Left ventricle myocardium inferior (tissue), 1 donor: ENCODE data around the gene FAU. TPM values are rescaled to one million over a fixed set of nuclear protein-coding genes. Genes with fewer than 3 reads are reported as not detected.
A peak's percentile ranks its signal among the peaks of the same experiment; 100 is the strongest.

ENCODE experiments used
- DNase-seq: peaks from one replicate; pipeline ENCODE4 v3.0.0-alpha.2; 2020
- H3K27ac ChIP-seq: fragments of 200-600 bp; replicated peaks from 2 replicates; pipeline ENCODE4 v1.8.0; 2021
- H3K27me3 ChIP-seq: fragments of 200-600 bp; 2 replicates; pipeline ENCODE4 v1.8.0; 2021; ENCODE audit warnings: low read depth
- H3K36me3 ChIP-seq: fragments of 200-600 bp; 2 replicates; pipeline ENCODE4 v1.8.0; 2021
- H3K4me1 ChIP-seq: fragments of 200-600 bp; 2 replicates; pipeline ENCODE4 v1.8.0; 2021
- H3K4me3 ChIP-seq: fragments of 200-600 bp; 2 replicates; pipeline ENCODE4 v1.8.0; 2021; ENCODE audit warnings: mild to moderate bottlenecking, moderate library complexity
- H3K9me3 ChIP-seq: fragments of 200-600 bp; replicated peaks from 2 replicates; pipeline ENCODE4 v1.8.0; 2021
- intact Hi-C: fragments of 100-400 bp; cut with micrococcal nuclease; formaldehyde crosslinking; loops from one replicate; pipeline ENCODE4 v1.11.0; 2022
- total RNA-seq: library from RNA; stranded (reverse); fragmentation: NEBNext Ultra II Directional; extraction: Animal tissue kit (Norgen Biotek cat#: 25700); gene quantifications from one replicate; pipeline ENCODE4 v1.2.1, GENCODE V29; 2021
- TF ChIP-seq, protein P1 (sequence below): fragments of 200-600 bp; IDR thresholded peaks from 2 replicates; pipeline ENCODE4 v1.8.0; 2021; ENCODE audit warnings: antibody characterized with exemption, mild to moderate bottlenecking, borderline replicate concordance
- donor health status: DM: no; HTN: yes; CAD: no; lungs with severe emphysema.

FAU gene
- total RNA-seq, 1 donor from 2014 or later: 629 TPM

DNA sequence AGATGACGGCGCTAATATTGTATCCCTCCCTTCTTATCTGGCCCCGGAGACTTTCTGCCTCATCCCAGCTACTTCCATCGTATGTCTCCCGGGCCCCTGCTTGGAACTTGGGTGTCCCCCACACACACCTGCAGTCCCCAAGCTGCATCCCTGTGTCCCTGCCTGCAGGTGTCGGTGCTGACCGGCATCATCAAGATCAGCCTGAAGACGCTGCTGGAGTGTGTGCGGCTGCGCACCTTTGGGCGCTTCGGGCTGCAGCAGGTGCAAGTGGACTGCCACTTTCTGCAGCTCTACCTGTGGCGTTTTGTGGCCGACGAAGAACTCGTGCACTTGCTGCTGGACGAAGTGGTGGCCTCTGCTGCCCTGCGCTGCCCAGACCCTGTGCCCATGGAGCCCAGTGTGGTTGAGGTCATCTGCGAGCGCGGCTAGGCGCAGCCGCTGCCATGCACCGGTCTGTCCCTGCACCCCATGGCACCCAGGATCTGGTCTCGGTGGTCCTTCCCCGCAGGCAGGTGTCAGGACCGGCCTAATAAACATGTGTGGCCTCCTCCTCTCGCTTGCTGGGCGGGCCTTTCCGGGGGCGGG is 10.7 kb downstream of the FAU start:
- intact Hi-C loops: no loop called here
- TF ChIP-seq, protein P1, sequence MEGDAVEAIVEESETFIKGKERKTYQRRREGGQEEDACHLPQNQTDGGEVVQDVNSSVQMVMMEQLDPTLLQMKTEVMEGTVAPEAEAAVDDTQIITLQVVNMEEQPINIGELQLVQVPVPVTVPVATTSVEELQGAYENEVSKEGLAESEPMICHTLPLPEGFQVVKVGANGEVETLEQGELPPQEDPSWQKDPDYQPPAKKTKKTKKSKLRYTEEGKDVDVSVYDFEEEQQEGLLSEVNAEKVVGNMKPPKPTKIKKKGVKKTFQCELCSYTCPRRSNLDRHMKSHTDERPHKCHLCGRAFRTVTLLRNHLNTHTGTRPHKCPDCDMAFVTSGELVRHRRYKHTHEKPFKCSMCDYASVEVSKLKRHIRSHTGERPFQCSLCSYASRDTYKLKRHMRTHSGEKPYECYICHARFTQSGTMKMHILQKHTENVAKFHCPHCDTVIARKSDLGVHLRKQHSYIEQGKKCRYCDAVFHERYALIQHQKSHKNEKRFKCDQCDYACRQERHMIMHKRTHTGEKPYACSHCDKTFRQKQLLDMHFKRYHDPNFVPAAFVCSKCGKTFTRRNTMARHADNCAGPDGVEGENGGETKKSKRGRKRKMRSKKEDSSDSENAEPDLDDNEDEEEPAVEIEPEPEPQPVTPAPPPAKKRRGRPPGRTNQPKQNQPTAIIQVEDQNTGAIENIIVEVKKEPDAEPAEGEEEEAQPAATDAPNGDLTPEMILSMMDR: no peak
- no peak for DNase-seq
- H3K4me3 ChIP-seq: peak overlapping the region; percentile 77
- H3K4me1 ChIP-seq: peaks cover 60% of the 10 kb centered on the region
- peak overlapping the region; percentile 84 for H3K27ac ChIP-seq
- H3K9me3 ChIP-seq: no peaks in the 10 kb centered on the region
- peaks cover 39% of the 10 kb centered on the region for H3K36me3 ChIP-seq
- no peaks in the 10 kb centered on the region for H3K27me3 ChIP-seq

DNA sequence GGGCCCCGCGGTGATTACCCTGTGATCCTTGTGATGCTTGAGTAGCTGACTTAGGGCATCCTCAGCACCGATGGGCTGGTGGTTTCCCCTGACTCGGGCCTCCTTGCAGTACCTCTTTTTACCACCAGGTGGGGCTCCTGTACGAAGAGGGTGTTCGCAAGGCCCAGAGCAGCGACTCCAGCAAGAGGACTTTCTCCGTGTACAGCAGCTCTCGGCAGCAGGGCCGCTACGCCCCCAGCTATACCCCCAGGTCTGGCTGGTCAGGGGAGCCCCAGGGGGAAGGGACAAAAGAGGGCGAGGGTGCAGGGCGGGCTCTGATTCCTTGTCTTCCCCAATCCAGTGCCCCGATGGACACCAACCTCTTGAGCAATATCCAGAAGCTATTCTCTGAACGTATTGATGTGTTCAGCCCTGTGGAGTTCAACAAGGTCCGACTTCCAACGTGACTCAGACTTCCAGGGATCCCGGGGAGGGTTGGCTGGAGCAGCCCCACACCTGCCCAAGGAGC is 11.5 kb downstream of the FAU start:
- Histone ChIP-seq H3K4me1 (peaks cover 55% of the 10 kb centered on the region), H3K4me3 (peak overlapping the region; percentile 77), H3K27ac (peak overlapping the region; percentile 84), H3K36me3 (peaks cover 38% of the 10 kb centered on the region), H3K9me3 (no peaks in the 10 kb centered on the region), H3K27me3 (no peaks in the 10 kb centered on the region)
- DNase-seq: peak; percentile 86
- TF ChIP-seq, protein P1: peak; percentile 98
- intact Hi-C loops: no loop called here

DNA sequence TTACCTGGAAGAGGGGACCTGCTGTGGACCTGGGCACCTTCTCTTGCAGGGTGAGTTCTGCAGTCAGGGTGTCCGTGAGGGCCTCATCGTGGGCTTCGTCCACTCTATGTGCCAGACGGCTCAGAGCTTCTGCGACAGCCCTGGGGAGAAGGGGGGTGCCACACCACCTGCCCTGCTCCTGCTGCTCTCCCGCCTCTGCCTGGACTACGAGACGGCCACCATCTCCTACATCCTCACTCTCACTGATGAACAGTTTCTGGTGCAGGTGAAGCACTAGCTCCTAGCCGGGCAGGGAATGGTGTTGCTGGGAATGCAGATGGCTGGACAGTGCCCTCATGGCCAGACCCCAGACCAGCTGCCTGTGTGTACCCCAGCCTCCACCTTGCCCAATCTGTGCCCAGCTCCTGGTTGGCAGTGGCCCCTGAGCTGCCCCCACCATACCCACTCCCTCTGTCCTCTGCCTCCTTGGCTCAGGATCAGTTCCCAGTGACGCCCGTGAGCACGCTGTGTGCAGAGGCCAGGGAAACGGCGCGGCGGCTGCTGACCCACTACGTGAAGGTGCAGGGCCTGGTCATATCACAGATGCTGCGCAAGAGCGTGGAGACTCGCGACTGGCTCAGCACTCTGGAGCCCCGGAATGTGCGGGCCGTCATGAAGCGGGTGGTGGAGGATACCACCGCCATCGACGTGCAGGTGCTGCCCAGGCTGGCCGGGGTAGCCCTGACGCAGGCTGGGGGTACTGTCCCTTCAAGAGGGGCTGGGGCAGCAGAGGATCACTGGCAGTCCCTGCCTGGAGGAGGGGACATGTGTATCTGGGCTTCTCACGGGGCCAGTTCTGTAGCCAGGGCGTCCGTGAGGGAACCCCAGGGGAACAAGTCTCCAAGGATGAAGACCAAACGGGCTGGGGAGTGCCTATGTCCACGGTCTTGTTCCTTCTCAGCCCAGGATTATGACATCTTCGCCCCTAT is 12.4 kb downstream of the FAU start:
- intact Hi-C loops: no loop called here
- Histone ChIP-seq H3K4me1 (peaks cover 57% of the 10 kb centered on the region), H3K9me3 (no peaks in the 10 kb centered on the region), H3K36me3 (peaks cover 33% of the 10 kb centered on the region), H3K27me3 (no peaks in the 10 kb centered on the region), H3K4me3 (no peak overlapping the region), H3K27ac (peak overlapping the region; percentile 84)
- TF ChIP-seq, protein P1: no peak
- no peak for DNase-seq

DNA sequence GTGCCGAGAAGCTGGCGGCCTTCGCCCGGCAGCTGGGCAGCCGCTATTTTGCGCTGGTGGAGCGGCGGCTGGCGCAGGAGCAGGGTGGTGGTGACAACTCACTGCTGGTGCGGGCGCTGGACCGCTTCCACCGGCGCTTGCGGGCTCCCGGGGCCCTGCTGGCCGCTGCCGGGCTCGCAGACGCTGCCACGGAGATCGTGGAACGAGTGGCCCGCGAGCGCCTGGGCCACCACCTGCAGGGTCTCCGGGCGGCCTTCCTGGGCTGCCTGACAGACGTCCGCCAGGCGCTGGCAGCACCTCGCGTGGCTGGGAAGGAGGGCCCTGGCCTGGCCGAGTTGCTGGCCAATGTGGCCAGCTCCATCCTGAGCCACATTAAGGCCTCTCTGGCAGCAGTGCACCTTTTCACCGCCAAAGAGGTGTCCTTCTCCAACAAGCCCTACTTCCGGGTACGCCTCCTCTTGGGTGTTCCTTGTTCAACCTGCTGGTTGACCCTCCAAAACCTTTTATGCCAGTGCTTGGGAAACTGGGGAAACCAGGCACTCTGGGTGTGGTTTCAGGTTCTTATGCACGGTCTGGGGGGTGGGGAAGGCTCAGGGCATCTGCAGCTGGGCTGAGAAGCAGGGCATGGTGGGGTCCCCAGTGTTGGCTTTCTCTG is 13.3 kb downstream of the FAU start:
- Histone ChIP-seq H3K4me1 (peaks cover 58% of the 10 kb centered on the region), H3K36me3 (peaks cover 33% of the 10 kb centered on the region), H3K27ac (no peak overlapping the region), H3K4me3 (no peak overlapping the region), H3K9me3 (no peaks in the 10 kb centered on the region), H3K27me3 (no peaks in the 10 kb centered on the region)
- no peak for DNase-seq
- TF ChIP-seq, protein P1: no peak
- intact Hi-C loops: no loop called here

DNA sequence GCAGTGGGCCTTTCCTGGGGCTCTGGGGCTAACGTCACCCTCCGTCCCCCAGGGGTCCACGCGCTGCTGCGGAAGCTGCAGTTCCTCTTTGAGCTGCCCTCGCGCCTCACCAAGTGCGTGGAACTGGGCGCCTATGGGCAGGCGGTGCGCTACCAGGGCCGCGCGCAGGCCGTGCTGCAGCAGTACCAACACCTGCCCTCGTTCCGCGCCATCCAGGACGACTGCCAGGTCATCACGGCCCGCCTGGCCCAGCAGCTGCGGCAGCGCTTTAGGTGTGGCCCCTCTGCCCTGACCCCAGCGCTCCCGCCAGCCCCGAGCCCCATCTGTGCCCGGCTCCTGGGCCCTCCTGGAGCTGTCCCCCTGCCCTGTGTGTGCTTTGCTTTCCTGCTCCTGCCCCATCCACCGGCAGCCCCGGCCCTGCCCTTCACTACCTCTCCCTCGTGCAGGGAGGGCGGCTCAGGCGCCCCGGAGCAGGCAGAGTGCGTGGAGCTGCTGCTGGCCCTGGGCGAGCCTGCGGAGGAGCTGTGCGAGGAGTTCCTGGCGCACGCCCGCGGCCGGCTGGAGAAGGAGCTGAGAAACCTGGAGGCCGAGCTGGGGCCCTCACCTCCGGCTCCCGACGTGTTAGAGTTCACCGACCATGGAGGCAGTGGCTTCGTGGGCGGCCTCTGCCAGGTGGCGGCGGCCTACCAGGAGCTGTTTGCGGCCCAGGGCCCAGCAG is 14.0 kb downstream of the FAU start:
- TF ChIP-seq, protein P1: no peak
- DNase-seq: no peak
- Histone ChIP-seq H3K4me1 (peaks cover 58% of the 10 kb centered on the region), H3K27me3 (no peaks in the 10 kb centered on the region), H3K9me3 (no peaks in the 10 kb centered on the region), H3K4me3 (no peak overlapping the region), H3K27ac (no peak overlapping the region), H3K36me3 (peaks cover 33% of the 10 kb centered on the region)
- intact Hi-C loops: no loop called here
